Caco-2 (cell line): Measurements from ENCODE around the gene SLC2A11. TPM values are rescaled to one million over a fixed set of nuclear protein-coding genes. Genes with fewer than 3 reads are reported as not detected.
A peak's percentile ranks its signal among the peaks of the same experiment; 100 is the strongest.

Source experiments
- BruUV-seq: library from RNA; stranded (reverse); fragments of 400-500 nt; replicated peaks from 2 replicates; lab custom pipeline; 2021; lab: Mats Ljungman, UMichigan
- CTCF ChIA-PET: fragments of 300-600 bp; sonication (Branson Sonifier 250); formaldehyde crosslinking; loops from one replicate; lab custom pipeline; 2022; ENCODE audit warnings: antibody characterized with exemption; lab: Charles Lee
- POLR2A ChIA-PET: fragments of 300-600 bp; sonication (Branson Sonifier 250); formaldehyde crosslinking; loops from one replicate; lab custom pipeline; 2022; ENCODE audit warnings: antibody characterized with exemption; lab: Charles Lee
- DNase-seq, 2 experiments: peaks; one replicate each; pipeline versions ENCODE4 v3.0.0 to v3.0.0-alpha.2; 2020 to 2022
- H3K27me3 ChIP-seq: replicated peaks from 2 replicates; pipeline ENCODE4 v1.6.0; 2011; ENCODE audit warnings: low read length; ENCODE audit not compliant: control insufficient read depth, insufficient read depth
- H3K36me3 ChIP-seq: 2 replicates; pipeline ENCODE4 v1.5.1; 2011; ENCODE audit warnings: low read length; ENCODE audit not compliant: control insufficient read depth, insufficient read depth
- H3K4me1 ChIP-seq: fragments of 250-450 bp; sonication (Bioruptor Pico); 2 replicates; pipeline ENCODE4 v1.5.1; 2020; ENCODE audit warnings: mild to moderate bottlenecking
- H3K4me3 ChIP-seq: 2 replicates; pipeline ENCODE4 v1.5.1; 2011; ENCODE audit warnings: low read depth, mild to moderate bottlenecking, control low read depth, low read length
- H3K9me3 ChIP-seq: fragments of 250-450 bp; sonication (Bioruptor Pico); 2 replicates; pipeline ENCODE4 v1.5.1; 2020; ENCODE audit warnings: mild to moderate bottlenecking, moderate library complexity
- H3K27ac Mint-ChIP-seq: one replicate; pipeline ENCODE4 v1.8.0; 2022; ENCODE audit warnings: mixed read lengths; ENCODE audit not compliant: unreplicated experiment
- H3K27me3 Mint-ChIP-seq: one replicate; pipeline ENCODE4 v1.8.0; 2022; ENCODE audit warnings: mixed read lengths; ENCODE audit not compliant: insufficient read depth, unreplicated experiment
- H3K36me3 Mint-ChIP-seq: one replicate; pipeline ENCODE4 v1.8.0; 2022; ENCODE audit warnings: mild to moderate bottlenecking, mixed read lengths; ENCODE audit not compliant: insufficient read depth, unreplicated experiment
- H3K4me1 Mint-ChIP-seq: one replicate; pipeline ENCODE4 v1.8.0; 2022; ENCODE audit warnings: low read depth, mixed read lengths; ENCODE audit not compliant: unreplicated experiment
- H3K4me3 Mint-ChIP-seq: one replicate; pipeline ENCODE4 v1.8.0; 2022; ENCODE audit warnings: mild to moderate bottlenecking, moderate library complexity, mixed read lengths; ENCODE audit not compliant: unreplicated experiment
- H3K9me3 Mint-ChIP-seq: one replicate; pipeline ENCODE4 v1.8.0; 2022; ENCODE audit warnings: mixed read lengths; ENCODE audit not compliant: unreplicated experiment
- CTCF ChIP-seq, 2 experiments: fragments of 200-600 bp in 1 of 2; IDR thresholded peaks; 1 replicate in 1 of 2; 2 replicates in 1 of 2; pipeline versions ENCODE4 v1.5.1 to v1.8.0; 2011 to 2022; ENCODE audit warnings: antibody characterized with exemption in 1 of 2, control low read depth in 1 of 2, inconsistent platforms in 1 of 2, low read depth in 1 of 2, low read length in 1 of 2, mild to moderate bottlenecking in 1 of 2, moderate library complexity in 1 of 2; ENCODE audit not compliant: insufficient read depth in 1 of 2, severe bottlenecking in 1 of 2, unreplicated experiment in 1 of 2
- intact Hi-C: fragments of 100-400 bp; cut with micrococcal nuclease; formaldehyde crosslinking; loops from one replicate; pipeline ENCODE4 v1.10.0; 2022; ENCODE audit not compliant: unreplicated experiment
- total RNA-seq: library from RNA; stranded (reverse); gene quantifications from 2 replicates; pipeline ENCODE4 v1.2.3, GENCODE V29; 2022

Gene SLC2A11
- total RNA-seq, 1 experiment from 2014 or later = 32.4 TPM

DNA sequence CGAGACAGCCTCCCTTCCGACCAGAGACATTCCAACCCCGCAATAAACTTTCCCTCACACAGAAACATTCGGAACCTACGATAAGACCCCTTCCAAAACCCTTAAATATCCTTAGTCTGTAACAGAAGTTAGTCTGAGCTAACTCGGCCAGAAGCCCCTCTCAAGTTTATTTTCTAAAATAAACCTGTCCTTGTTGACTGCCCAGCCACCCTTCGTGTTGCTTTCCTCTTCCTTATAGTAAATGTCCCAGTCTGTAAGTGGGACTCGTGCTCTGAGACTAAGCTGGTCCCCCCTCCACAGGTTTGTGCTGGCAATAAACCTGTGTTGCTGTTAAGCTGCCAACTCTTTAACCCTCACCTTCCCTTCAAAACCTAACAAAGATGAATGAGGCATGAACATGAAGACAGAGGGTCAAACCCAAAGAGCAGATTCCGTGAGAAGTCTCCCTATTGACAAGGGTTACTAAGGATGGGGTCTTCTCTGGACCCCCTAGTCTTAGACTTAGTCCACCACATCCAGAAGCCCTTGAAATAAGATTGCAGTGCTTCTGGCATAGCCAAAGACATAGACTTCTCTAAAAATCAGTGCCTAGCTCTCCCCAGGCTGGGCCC lies 54.7 kb downstream of the SLC2A11 start:
- H3K27ac Mint-ChIP-seq = no peak overlapping the region
- POLR2A ChIA-PET = interaction anchor here (0.6 to 2.0 kb wide), 2 partner anchors 18 to 98 kb away, joined by 3 to 45 read pairs; partner anchors contain the start of gene MIF

DNA sequence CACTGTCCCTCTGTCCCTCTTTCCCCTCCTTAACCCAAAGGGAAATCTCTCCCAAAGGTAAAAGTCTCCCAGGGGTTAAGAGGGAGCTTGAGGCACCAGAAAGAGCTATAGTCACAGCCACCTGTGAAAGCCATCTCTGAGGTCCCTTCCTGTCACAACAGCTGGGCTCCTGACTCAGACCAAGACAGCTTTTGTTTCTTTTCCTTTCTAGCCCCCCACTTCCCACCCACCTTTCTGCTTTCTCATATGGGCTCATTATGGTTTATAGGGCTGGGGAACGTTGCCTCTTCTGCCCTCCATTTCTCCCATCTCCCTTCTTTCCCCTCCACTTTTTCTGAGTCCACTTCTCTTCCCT lies 55.6 kb downstream of the SLC2A11 start:
- H3K9me3 Mint-ChIP-seq = peaks cover 6% of the 10 kb centered on the region
- POLR2A ChIA-PET = interaction anchor here (0.5 to 2.0 kb wide), 5 partner anchors 17 to 142 kb away, joined by 3 to 45 read pairs (median 6); partner anchors contain the start of genes MIF and SLC2A11
- CTCF ChIA-PET = interaction anchor here (1.1 to 2.6 kb wide), 2 partner anchors 19 to 51 kb away, joined by 3 to 18 read pairs; partner anchors contain the start of gene MIF

More for the DNA sequence above, 54.7 kb downstream of the SLC2A11 start:
- no TSS peak for BruUV-seq
- Histone ChIP-seq H3K9me3 (no peaks in the 10 kb centered on the region), H3K36me3 (no peaks in the 10 kb centered on the region), H3K27me3 (no peaks in the 10 kb centered on the region), H3K4me3 (no peak overlapping the region), H3K4me1 (peaks cover 38% of the 10 kb centered on the region)
- intact Hi-C loops = no loop called here
- no peak for TF ChIP-seq CTCF (IDR thresholded peaks at IDR 0.05; ENCODE audit: insufficient read depth in 1 of 2, low read depth in 1 of 2, low read length in 1 of 2, severe bottlenecking in 1 of 2, unreplicated experiment in 1 of 2)
- peaks cover 10% of the 10 kb centered on the region for H3K9me3 Mint-ChIP-seq
- H3K27me3 Mint-ChIP-seq = no peaks in the 10 kb centered on the region
- peaks cover 23% of the 10 kb centered on the region for H3K4me1 Mint-ChIP-seq
- no peak overlapping the region for H3K4me3 Mint-ChIP-seq
- CTCF ChIA-PET = interaction anchor here (2.6 kb wide), 1 partner anchor 18 kb away, joined by 18 read pairs; the partner anchor contains the start of gene MIF
- no peak for DNase-seq
- peaks cover 5% of the 10 kb centered on the region for H3K36me3 Mint-ChIP-seq

More for the DNA sequence above, 55.6 kb downstream of the SLC2A11 start:
- Histone ChIP-seq H3K9me3 (no peaks in the 10 kb centered on the region), H3K36me3 (no peaks in the 10 kb centered on the region), H3K27me3 (no peaks in the 10 kb centered on the region), H3K4me3 (peak overlapping the region; percentile 51), H3K4me1 (peaks cover 32% of the 10 kb centered on the region)
- no peak for TF ChIP-seq CTCF (IDR thresholded peaks at IDR 0.05; ENCODE audit: insufficient read depth in 1 of 2, low read depth in 1 of 2, low read length in 1 of 2, severe bottlenecking in 1 of 2, unreplicated experiment in 1 of 2)
- H3K4me1 Mint-ChIP-seq = peaks cover 21% of the 10 kb centered on the region
- peak overlapping the region; percentile 85 for H3K4me3 Mint-ChIP-seq
- no peaks in the 10 kb centered on the region for H3K27me3 Mint-ChIP-seq
- peaks cover 5% of the 10 kb centered on the region for H3K36me3 Mint-ChIP-seq
- BruUV-seq = TSS peak; percentile 24
- intact Hi-C loops = no loop called here
- peak overlapping the region; percentile 87 for H3K27ac Mint-ChIP-seq
- no peak for DNase-seq
